Measurements from ENCODE around the gene IL6R.

IL6R gene

DNA sequence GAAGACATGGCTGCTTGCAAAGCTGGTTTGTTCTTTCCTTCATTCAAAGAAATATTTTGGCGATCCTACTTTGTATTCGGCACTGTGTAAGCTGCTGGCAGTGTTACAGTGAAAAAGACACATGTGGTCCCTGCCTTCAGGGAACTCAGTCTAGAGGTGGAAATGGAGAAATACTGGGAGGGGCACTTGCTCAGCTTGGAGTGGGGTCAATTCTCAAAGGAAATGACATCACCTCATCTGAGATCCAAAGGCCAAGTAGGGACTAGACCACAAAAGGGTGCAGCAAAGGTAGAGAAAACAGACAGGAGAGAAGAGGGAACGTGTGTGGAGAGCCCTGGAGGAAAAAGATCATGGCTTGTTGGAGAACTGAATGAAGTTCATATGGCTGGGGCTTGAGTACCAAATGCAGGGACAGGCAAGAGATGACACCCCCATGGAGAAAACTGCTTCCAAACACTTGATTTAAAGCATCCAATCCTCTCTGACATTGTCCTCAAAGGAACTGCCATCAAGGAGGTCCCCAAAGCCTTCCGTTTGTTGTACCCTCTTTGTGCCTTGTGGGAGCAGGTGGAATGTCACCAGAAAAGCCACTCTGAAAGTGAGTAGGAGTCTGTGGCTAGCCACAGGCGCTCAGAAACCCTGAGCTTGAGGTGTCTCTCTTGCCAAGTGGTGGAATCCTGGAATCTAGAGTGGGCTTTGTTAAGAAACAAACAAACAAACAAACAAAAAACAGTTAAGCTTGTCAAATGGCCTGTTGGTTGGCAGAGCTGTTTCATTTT is 48.6 kb downstream of the IL6R start:
- no peak for DNase-seq

DNA sequence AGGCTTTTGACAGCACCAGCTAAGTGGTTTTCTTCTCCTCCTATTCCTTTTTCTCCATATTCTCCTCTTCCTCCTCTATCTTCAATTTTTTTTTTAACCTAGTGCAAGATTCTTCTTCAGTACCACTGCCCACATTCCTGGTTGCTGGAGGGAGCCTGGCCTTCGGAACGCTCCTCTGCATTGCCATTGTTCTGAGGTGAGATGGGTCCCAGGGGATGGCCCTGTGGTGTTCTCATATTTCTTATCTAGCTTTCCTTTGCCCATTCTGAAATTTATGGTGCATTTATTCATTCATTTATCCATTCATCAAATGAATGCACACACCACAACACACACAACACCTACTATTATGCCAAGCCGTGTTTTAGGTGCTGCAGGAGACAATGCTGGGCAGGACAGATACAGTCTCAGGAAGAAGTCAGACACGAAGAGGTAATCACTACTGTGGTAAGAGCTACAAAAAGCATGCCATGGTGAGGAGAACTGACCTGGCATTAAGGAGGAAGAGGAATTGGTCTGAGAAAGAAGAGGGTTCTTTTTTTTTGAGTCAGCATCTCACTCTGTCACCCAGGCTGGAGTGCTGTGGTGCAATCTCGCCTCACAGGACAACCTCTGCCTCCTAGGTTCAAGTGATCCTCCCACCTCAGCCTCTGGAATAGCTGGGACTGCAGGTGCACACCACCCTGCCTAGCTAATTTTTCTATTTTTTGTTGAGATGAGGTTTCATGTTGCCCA is 49.4 kb downstream of the IL6R start:
- peak; percentile 93 to 97 for DNase-seq

DNA sequence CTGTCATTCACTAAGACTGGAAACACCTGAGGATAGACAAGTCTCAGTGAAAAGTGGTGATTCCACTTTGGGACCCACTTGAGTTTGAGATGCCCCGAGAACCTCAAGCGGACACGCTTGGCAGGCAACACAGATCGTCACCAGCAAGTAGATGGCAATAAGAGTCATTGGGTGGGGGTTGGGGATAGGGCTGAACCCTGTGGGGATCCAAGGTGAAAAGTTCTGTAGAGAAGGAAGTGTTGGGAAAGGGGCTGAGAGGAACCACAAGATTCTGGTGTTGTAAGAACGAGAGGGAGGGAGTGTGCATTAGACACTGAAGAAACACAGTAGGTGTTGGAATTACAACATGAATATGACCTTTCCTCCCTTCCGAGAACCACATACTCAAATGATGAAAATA is 51.5 kb downstream of the IL6R start:
- DNase-seq: no peak

DNA sequence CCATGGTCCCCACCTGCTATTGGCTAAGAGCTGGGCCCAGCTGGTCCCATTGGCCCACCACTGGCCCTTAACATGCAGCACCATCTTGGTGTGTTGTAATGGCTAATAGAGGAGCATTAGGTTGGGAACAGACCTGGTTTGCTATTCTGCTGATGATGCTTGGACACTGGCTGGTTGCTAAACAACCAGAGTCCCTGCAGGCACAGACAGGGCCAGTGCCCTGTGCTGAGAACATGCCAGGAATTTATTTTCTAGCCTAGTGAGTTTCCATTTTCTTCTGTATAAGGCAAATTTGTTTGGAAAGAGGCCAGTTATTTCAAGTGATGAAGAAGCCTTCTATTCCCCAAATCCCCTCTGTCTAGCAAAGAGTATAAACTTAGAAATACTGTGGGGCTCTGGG is 53.9 kb downstream of the IL6R start:
- no peak for DNase-seq

DNA sequence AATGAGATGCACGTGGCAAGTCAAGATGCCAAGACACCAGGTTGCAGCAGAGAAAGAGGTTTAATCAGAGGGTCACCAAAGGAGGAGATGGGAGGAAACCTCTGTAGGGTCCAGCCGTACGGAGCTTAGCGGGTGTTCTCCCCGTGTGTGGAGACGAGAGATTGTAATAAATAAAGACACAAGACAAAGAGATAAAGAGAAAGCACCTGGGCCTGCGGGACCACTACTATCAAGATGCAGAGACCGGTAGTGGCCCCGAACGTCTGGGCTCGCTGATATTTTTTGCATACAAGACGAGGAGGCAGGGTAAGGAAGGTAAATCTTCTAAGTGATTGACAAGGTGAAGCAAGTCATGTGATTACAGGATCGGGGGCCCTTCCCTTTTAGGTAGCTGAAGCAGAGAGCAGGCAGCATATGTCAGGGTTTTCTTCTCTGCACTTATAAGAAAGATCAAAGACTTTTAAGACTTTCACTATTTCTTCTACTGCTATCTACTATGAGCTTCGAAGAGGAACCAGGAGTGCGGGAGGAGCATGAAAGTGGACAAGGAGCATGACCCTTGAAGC is 55.6 kb downstream of the IL6R start:
- DNase-seq: no peak

DNA sequence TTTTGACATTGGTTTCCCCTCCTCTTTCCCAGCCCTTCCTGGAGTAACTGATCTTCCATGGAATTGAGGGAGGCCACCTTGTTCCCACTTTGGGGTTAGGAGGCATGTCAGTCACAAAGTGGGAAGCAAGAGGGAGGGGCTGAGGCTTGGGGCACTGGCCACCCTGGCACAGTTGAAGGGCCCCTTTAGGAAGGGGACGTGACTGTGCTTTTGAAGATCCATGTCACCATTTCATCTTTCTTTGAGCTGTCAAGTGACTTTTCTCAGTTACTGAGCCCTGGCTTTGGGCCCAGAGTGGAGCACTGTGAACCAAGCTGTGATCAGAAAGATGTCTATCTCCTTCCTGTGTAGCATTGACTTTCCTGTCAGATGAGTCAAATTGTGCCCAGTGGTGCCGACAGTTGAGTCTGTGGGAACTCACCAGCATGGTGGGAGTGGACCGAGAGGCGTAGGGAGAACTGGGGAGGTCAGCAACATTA is 58.4 kb downstream of the IL6R start:
- DNase-seq: no peak

DNA sequence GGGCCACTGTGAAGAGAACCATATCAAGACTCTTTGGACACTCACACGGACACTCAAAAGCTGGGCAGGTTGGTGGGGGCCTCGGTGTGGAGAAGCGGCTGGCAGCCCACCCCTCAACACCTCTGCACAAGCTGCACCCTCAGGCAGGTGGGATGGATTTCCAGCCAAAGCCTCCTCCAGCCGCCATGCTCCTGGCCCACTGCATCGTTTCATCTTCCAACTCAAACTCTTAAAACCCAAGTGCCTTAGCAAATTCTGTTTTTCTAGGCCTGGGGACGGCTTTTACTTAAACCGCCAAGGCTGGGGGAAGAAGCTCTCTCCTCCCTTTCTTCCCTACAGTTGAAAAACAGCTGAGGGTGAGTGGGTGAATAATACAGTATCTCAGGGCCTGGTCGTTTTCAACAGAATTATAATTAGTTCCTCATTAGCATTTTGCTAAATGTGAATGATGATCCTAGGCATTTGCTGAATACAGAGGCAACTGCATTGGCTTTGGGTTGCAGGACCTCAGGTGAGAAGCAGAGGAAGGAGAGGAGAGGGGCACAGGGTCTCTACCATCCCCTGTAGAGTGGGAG is 60.6 kb downstream of the IL6R start:
- DNase-seq: no peak

DNA sequence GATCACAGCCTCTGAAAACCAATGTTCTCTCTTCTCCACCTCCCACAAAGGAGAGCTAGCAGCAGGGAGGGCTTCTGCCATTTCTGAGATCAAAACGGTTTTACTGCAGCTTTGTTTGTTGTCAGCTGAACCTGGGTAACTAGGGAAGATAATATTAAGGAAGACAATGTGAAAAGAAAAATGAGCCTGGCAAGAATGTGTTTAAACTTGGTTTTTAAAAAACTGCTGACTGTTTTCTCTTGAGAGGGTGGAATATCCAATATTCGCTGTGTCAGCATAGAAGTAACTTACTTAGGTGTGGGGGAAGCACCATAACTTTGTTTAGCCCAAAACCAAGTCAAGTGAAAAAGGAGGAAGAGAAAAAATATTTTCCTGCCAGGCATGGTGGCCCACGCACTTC is 61.1 kb downstream of the IL6R start:
- no peak for DNase-seq

DNA sequence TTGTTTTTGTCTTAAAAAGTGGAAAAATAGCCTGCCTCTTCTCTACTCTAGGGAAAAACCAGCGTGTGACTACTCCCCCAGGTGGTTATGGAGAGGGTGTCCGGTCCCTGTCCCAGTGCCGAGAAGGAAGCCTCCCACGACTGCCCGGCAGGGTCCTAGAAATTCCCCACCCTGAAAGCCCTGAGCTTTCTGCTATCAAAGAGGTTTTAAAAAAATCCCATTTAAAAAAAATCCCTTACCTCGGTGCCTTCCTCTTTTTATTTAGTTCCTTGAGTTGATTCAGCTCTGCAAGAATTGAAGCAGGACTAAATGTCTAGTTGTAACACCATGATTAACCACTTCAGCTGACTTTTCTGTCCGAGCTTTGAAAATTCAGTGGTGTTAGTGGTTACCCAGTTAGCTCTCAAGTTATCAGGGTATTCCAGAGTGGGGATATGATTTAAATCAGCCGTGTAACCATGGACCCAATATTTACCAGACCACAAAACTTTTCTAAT is 61.8 kb downstream of the IL6R start:
- no peak for DNase-seq

DNA sequence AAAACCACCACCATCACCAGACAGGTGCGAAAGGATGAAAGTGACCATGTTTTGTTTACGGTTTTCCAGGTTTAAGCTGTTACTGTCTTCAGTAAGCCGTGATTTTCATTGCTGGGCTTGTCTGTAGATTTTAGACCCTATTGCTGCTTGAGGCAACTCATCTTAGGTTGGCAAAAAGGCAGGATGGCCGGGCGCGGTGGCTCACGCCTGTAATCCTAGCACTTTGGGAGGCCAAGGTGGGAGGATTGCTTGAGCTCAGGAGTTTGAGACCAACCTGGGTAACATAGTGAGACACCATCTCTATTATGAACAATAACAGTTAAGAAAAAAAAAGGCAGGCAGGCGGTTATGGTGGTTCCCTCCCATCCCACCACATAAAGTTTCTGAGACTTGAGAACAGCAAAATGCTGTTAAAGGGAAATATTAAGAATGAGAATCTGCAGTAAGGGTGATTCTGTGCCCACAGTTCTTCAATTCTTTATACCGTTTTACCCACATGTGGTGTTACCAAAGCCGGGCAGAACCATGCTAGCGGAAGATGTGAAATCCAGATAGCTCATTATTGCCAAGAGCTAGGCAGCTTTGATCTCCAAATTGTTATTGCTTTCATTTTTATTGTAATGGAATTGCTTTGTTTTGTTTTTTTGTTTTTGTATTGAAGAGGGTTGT is 62.4 kb downstream of the IL6R start:
- no peak for DNase-seq

DNA sequence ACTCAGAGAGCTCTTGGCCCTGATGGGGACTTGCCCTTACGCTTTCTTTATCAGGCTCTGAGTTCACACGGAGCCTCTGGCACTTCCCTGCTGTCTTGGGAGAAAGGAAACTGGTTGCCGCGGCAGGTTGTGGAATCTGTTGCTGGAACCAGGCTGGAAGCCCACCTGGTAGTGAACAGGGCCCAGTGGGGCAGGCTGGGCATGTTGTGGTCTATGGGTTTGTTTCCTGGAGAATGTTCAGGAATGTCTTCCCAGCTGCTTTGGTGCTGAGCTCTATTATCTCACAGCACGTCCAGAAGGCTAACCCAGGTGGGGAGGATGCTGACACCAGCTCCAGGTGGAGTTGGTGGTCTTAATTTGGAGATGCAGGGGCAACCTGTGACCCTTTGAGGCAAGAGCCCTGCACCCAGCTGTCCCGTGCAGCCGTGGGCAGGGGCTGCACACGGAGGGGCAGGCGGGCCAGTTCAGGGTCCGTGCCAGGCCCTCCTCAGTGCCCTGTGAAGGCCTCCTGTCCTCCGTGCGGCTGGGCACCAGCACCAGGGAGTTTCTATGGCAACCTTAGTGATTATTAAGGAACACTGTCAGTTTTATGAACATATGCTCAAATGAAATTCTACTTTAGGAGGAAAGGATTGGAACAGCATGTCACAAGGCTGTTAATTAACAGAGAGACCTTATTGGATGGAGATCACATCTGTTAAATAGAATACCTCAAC is 63.5 kb downstream of the IL6R start:
- no peak for DNase-seq

DNA sequence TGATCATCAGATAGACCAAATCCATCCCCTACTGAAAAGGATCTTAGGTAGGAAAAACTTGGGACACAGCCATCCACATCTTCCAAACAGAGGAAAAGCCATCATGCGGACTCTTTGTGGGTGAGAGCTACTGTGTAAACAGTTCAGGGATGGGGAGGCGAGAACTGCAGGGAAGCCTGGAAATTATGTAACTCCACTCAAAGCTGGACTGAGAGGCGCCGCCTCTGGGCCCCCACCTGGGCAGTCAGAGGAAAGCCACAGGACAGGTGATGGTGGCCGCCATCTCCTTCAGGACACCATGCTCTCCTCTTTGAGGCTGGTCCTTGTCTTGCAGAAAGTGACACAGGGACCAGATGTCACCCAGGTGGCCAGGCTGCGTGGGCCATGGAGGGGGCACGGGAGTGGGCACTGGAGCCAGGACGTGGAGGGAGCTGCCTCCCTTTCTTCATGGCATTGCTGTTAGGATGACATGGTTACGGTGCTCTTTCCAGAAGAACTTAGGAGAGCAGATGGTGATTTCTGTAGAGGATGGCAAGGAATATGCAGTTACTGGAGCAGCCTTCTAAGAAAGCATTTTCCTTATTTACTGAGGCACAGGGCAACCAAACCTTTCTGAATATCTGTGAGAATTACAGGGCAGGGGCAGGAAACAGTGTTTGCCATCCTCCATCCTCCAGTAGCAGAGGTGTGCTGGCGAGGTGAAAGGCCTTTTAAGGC is 64.9 kb downstream of the IL6R start:
- no peak for DNase-seq

DNA sequence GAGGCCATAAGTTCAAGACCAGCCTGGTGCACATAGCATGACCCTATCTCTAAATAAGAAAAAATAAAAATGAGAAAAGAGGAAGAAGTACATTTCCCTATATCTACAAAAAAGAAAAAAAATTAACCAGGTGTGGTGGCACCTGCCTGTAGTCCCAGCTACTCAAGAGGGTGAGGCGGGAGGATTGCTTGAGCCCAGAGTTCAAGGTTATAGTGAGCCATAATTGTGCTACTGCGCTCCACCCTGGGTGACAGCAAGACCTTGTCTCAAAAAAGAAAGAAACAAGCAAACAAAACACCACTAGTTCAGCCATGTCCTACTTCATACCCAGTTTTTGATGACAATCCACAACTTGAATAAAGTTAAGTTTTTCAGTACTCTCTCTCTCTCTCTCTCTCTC is 66.2 kb downstream of the IL6R start:
- DNase-seq: no peak

DNA sequence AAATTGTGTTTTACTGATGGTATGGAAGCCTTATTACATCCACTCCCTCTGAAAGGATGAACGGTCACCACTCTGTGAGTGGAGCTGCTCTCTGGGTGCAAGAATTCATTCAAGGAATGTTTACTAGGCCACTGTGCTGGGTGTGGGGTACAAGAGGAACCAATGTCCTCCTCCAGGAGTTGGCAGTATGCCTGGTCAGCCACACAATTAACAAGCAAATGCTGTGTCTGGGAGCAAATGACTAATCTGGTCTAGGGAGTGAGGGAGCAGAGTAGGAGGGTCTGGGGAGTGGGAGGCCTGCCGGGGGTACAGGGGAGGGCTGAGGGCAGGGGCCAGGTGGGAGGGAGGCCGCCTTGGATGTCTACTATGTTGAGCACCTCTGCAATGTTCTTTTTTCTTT is 69.7 kb downstream of the IL6R start:
- DNase-seq: no peak

DNA sequence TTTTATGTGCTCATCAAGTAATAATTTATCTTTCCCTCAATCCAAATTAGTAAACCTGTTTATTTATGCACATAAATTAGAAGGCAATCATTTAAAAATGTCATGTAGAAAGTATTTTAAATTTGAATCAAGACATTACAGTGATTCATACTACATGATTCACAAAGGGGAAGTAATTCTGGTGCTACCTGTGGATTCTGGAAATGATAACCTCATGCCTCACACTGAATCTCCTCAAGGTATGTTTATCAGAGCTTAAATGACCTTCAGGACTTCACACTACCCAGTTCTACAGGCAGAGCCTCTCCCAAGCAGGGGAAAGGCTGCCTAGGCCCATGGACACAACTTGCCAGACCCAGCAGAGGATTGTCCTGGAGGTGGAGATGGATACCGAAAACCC is 71.6 kb downstream of the IL6R start:
- no peak for DNase-seq

DNA sequence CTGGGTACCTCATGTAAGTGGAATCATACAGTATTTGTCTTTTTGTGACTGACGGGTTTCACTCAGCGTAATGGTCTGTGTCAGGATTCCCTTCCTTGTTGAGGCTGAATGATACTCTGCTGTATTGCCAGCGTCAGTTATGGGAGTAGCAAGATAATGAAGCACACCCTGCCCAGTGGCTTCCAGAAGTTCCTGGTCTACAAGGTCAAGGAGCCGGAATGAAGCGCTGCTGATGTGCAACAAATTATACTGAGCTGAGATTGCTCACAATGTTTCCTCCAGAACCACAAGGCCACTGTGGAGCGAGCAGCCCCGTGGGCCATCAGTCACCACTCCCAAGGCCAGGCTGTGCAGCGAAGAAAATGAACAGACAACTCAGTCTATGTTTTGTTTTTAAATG is 72.9 kb downstream of the IL6R start:
- no peak for DNase-seq

DNA sequence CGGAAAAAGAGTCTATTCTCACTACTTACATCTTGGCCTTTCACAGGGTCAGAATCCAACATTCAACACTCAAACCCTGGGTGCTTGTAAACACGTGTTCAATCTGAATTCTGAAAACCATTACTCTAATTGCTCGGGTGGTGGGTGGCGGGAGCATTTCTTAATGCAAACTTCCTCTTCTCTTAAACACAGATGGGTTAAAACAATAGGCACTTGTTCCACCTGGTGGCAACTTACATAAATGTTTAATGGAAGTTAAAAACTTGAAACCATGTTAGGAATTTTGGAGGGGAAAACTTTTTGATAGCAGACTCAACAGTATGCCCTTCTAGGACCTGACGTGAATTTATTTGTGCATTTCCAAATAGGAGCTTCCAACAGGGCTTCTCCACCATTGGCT is 73.5 kb downstream of the IL6R start:
- DNase-seq: peak in 1 of 2 experiments; percentile 45

DNA sequence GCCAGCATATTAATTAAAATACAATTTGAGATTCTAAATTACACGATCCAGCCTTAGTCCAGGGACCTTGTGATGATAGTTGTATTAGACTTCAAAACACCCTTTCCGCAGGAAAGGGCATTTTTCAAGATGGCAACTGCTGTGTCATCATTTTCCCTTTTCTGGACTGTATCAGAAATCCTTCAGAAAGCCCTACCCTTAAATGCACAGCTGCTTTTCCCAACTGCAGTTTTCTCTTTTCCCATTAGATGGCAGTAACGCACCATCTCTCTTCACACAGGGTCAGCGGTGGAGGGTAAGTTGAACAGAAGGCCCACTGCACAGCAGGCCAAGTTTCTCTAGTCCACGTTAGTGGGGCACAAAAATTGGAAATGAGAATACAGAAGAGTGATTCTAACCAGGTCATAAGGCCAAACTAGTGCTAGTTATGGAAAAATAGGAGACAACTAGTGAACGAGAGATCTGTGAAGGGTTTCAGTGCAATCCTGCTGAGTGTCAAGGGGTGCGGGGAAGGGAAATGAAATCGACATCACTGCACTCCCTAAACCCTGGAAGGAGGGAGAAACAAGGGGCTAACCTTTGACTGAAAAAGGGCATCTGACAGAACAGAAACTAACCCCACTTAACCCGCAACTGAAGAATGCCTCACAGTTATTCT is 74.8 kb downstream of the IL6R start:
- peak; percentile 90 to 96 for DNase-seq

DNA sequence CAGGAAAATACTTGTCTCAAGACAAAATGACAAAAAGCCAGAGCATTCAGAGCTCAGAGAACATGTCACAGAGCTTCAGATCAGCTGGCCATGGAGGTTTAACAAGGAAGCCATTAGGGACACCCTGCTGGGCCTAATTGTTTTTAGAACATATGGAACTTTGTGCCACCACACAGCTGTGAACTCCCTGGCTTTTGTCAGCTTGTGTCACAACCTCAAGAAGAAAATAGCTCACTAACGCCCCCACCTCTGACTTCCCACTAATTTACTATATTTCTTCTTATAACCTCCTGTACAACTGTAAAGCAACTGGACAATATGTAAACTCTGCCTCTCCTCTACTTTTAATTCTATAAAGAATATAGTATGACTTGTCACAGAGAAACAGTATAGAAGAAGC is 75.9 kb downstream of the IL6R start:
- no peak for DNase-seq

DNA sequence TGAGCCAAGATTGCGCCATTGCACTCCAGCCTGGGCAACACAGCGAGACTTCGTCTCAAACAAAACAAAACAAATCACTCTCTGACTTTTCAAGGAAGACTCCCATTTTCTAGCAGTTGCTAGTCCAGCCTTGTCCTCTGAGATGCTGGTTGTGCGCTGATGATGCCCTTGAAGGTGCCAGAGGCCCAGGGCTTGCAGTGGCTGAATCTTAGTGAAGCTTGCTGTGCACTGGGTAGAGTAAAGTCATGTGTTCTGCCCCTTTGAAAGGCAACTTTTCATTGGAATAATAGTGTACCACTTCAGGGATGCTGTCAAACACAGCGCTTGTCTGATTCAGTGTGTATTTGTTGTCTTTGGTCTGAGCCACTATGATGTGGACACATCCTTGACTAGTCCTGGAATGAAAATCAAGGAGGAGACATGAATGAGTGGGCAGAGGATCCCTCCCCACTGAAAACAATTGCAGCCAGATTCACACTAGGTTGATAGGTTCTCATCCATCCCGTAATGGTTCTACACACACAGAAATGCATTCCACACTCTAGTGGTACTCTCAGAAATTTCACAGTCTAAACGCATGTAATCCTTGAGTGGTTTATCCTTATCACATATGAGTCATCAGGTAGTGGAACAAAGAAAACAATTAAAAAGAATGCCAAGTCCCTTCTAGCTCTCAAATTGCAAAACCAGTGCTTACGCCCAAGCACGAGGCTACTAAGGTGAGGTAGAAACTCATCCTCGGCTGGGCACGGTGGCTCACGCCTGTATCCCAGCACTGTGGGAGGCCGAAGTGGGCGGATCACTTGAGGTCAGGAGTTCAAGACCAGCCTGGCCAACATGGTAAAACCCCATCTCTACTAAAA is 79.0 kb downstream of the IL6R start:
- DNase-seq: no peak
